ENCODE data around the gene PPP3R1. TPM values are rescaled to one million over a fixed set of nuclear protein-coding genes. Genes with fewer than 3 reads are reported as not detected.

The PPP3R1 gene
- total and polyA plus RNA-seq, 2 of the 4 experiments (the other 2 are of a cell fraction) = 9.1 to 17.3 TPM

GRCh38 chr2:68236103-68236734, 16.1 kb downstream of the PPP3R1 start:
- Histone ChIP-seq H3K9me1 (ENCODE audit: insufficient read depth, low read length) (peaks cover 6% of the 10 kb centered on the region), H2BK20ac (ENCODE audit: low read depth, low read length) (0 out of 2 replicates have a peak overlapping the region, but pooled peaks have one; percentile 13), H3K23ac (ENCODE audit: low read depth, low read length) (peak overlapping the region; percentile 87; the same call in 1 of the 2 replicates), H2AFZ (replicated peaks; ENCODE audit: low read length, poor library complexity) (no peak overlapping the region), H4K5ac (ENCODE audit: low read depth, low read length) (peak overlapping the region; percentile 70; the same call in 1 of the 2 replicates), H2BK120ac (ENCODE audit: low read depth, low read length) (no peak overlapping the region), H4K8ac (ENCODE audit: low read depth in 2 of 2, low read length in 2 of 2) (peak overlapping the region in 1 of 2 experiments; percentile 4; a peak in 1 of 4 replicates), H3K4me1 (ENCODE audit: control insufficient read depth, insufficient read depth, low read length) (peaks cover 24% of the 10 kb centered on the region), H3K27me3 (ENCODE audit: control insufficient read depth, insufficient read depth, low read length) (no peaks in the 10 kb centered on the region), H3K4me2 (ENCODE audit: low read depth, low read length) (peak overlapping the region; percentile 44; the same call in 1 of the 2 replicates), H3K4ac (ENCODE audit: low read depth, low read length) (no peak overlapping the region), H2AK5ac (ENCODE audit: low read depth, low read length) (no peak overlapping the region; the same call in 1 of the 2 replicates), H2BK15ac (ENCODE audit: low read depth, low read length) (no peak overlapping the region), H3K56ac (ENCODE audit: extremely low read depth, insufficient read depth, low read length) (no peak overlapping the region), H3K14ac (replicated peaks; ENCODE audit: low read depth, low read length) (no peak overlapping the region; the same call in 1 of the 2 replicates), H4K20me1 (ENCODE audit: insufficient read depth, low read length) (peaks cover 85% of the 10 kb centered on the region), H3K79me1 (ENCODE audit: low read depth in 1 of 2, low read length in 2 of 2) (peaks cover 0 to 37% of the 10 kb centered on the region in 2 experiments; a peak in 3 of 4 replicates), H3K27ac (ENCODE audit: insufficient read depth, low read length) (no peak overlapping the region), H4K91ac (ENCODE audit: insufficient read depth, low read depth, low read length) (no peak overlapping the region), H3K18ac (ENCODE audit: low read depth, low read length) (peak overlapping the region; percentile 76; the same call in 1 of the 2 replicates), H3K36me3 (ENCODE audit: control insufficient read depth, insufficient read depth, low read length) (no peaks in the 10 kb centered on the region; the same call in 1 of the 2 replicates), H3K9ac (ENCODE audit: low read depth, low read length) (no peak overlapping the region), H2AK9ac (replicated peaks; ENCODE audit: low read depth, low read length, poor library complexity) (no peak overlapping the region), H2BK5ac (ENCODE audit: low read depth, low read length, poor library complexity, severe bottlenecking) (peak overlapping the region; percentile 73), H3K9me3 (ENCODE audit: control insufficient read depth, insufficient read depth, low read length) (no peaks in the 10 kb centered on the region), H3K4me3 (ENCODE audit: insufficient read depth, low read depth, low read length) (no peak overlapping the region)
- ChIA-PET POLR2A (ENCODE audit: unreplicated experiment) (no interaction called here), CTCF (no interaction called here)
- in situ Hi-C loops (cut with MboI; ENCODE audit: low sequenced_read_pairs) (no loop called here), intact Hi-C loops (cut with micrococcal nuclease) (loop anchor here (5.0 kb wide), 1 partner anchor 34 kb away; no protein-coding TSS in a partner anchor), dilution Hi-C loops (cut with HindIII; ENCODE audit: low sequenced_read_pairs, unreplicated experiment) (no loop called here)
- TF ChIP-seq ELK1 (IDR thresholded peaks at IDR 0.05; ENCODE audit: borderline replicate concordance, low read depth, low read length) = no peak
- TF ChIP-seq CHD1 (IDR thresholded peaks at IDR 0.05; ENCODE audit: low read depth, low read length) = no peak
- TF ChIP-seq CEBPB (IDR thresholded peaks at IDR 0.05; ENCODE audit: low read depth, low read length) = no peak
- TF ChIP-seq MAZ (IDR thresholded peaks at IDR 0.05; ENCODE audit: borderline replicate concordance, low read depth, low read length) = no peak
- no peak for DNase-seq
- no TSS peak for BruUV-seq (replicated peaks)
- no peak for ATAC-seq (ENCODE audit: low read depth)
- no CpG with 5 or more reads among the region's 4 CpGs for WGBS, 2 experiments (ENCODE audit: extremely low coverage in 2 of 2, insufficient read length in 1 of 2)
